H9 (cell line): ENCODE results near the gene SIPA1L3. TPM values are rescaled to one million over a fixed set of nuclear protein-coding genes. Genes with fewer than 3 reads are reported as not detected.

Experiments
- DNase-seq: peaks from one replicate; pipeline ENCODE4 v3.0.0-alpha.2; 2017
- H2AFZ ChIP-seq: one replicate; pipeline ENCODE4 v1.6.1; 2013; ENCODE audit warnings: mild to moderate bottlenecking, low read length, control low read depth, moderate library complexity
- H2AK5ac ChIP-seq: 2 replicates; pipeline ENCODE4 v1.6.1; 2013; ENCODE audit warnings: low read length, control low read depth, mixed read lengths; ENCODE audit not compliant: insufficient read length
- H2BK120ac ChIP-seq: one replicate; pipeline ENCODE4 v1.6.1; 2013; ENCODE audit warnings: low read depth, mild to moderate bottlenecking, low read length, control low read depth, inconsistent platforms; ENCODE audit not compliant: poor library complexity, severe bottlenecking
- H2BK12ac ChIP-seq: 2 replicates; pipeline ENCODE4 v1.6.1; 2013; ENCODE audit warnings: low read length, control low read depth, mixed read lengths, low read depth; ENCODE audit not compliant: insufficient read length
- H2BK15ac ChIP-seq: 2 replicates; pipeline ENCODE4 v1.6.1; 2013; ENCODE audit warnings: low read depth, low read length, control low read depth
- H2BK20ac ChIP-seq: one replicate; pipeline ENCODE4 v1.6.1; 2013; ENCODE audit warnings: low read depth, mild to moderate bottlenecking, low read length, control low read depth, inconsistent platforms; ENCODE audit not compliant: poor library complexity, severe bottlenecking
- H2BK5ac ChIP-seq: 2 replicates; pipeline ENCODE4 v1.6.1; 2013; ENCODE audit warnings: low read length, control low read depth, mixed read lengths; ENCODE audit not compliant: insufficient read length
- H3K14ac ChIP-seq: 2 replicates; pipeline ENCODE4 v1.6.1; 2013; ENCODE audit warnings: low read length, control low read depth; ENCODE audit not compliant: insufficient read depth
- H3K18ac ChIP-seq: 2 replicates; pipeline ENCODE4 v1.6.1; 2013; ENCODE audit warnings: low read depth, mild to moderate bottlenecking, mixed read lengths, low read length, control low read depth; ENCODE audit not compliant: insufficient read length
- H3K23ac ChIP-seq: 2 replicates; pipeline ENCODE4 v1.6.1; 2013; ENCODE audit warnings: low read length, control low read depth, mixed read lengths, low read depth; ENCODE audit not compliant: insufficient read length
- H3K23me2 ChIP-seq: 2 replicates; pipeline ENCODE4 v1.6.1; 2013; ENCODE audit warnings: low read depth, mild to moderate bottlenecking, mixed read lengths, low read length, control low read depth; ENCODE audit not compliant: insufficient read length, poor library complexity, severe bottlenecking
- H3K27ac ChIP-seq: 2 replicates; pipeline ENCODE4 v1.5.1; 2013; ENCODE audit warnings: low read length, control low read depth, mixed read lengths, low read depth; ENCODE audit not compliant: insufficient read length
- H3K27me3 ChIP-seq: 2 replicates; pipeline ENCODE4 v1.6.1; 2013; ENCODE audit warnings: low read length, control low read depth, inconsistent platforms; ENCODE audit not compliant: insufficient read depth
- H3K4ac ChIP-seq: 2 replicates; pipeline ENCODE4 v1.6.1; 2013; ENCODE audit warnings: low read depth, mild to moderate bottlenecking, control low read depth, inconsistent platforms, low read length, moderate library complexity
- H3K4me1 ChIP-seq: 2 replicates; pipeline ENCODE4 v1.6.1; 2013; ENCODE audit warnings: low read length, control low read depth, inconsistent platforms; ENCODE audit not compliant: insufficient read depth
- H3K4me2 ChIP-seq: 2 replicates; pipeline ENCODE4 v1.6.1; 2013; ENCODE audit warnings: low read length, control low read depth, mixed read lengths; ENCODE audit not compliant: insufficient read length, insufficient read depth
- H3K56ac ChIP-seq: 2 replicates; pipeline ENCODE4 v1.6.1; 2013; ENCODE audit warnings: low read depth, mild to moderate bottlenecking, mixed read lengths, low read length, control low read depth; ENCODE audit not compliant: insufficient read length
- H3K79me1 ChIP-seq: 2 replicates; pipeline ENCODE4 v1.6.1; 2013; ENCODE audit warnings: low read depth, mild to moderate bottlenecking, moderate library complexity, low read length, control low read depth, inconsistent platforms; ENCODE audit not compliant: insufficient read depth, poor library complexity, severe bottlenecking
- H3K79me2 ChIP-seq: 2 replicates; pipeline ENCODE4 v1.6.1; 2013; ENCODE audit warnings: low read length, control low read depth, inconsistent platforms; ENCODE audit not compliant: insufficient read depth
- H3K9ac ChIP-seq: 2 replicates; pipeline ENCODE4 v1.6.1; 2013; ENCODE audit warnings: low read length, control low read depth, mixed read lengths; ENCODE audit not compliant: insufficient read length; ENCODE audit errors: extremely low read depth
- H3K9me3 ChIP-seq: one replicate; pipeline ENCODE4 v1.6.1; 2013; ENCODE audit warnings: low read depth, low read length, inconsistent platforms; ENCODE audit not compliant: control insufficient read depth
- H3T11ph ChIP-seq: one replicate; pipeline ENCODE4 v1.6.1; 2013; ENCODE audit warnings: mild to moderate bottlenecking, low read length, control low read depth, inconsistent platforms
- H4K20me1 ChIP-seq: one replicate; pipeline ENCODE4 v1.6.1; 2013; ENCODE audit not compliant: control insufficient read depth, insufficient read length, insufficient read depth
- H4K5ac ChIP-seq: 2 replicates; pipeline ENCODE4 v1.6.1; 2013; ENCODE audit warnings: low read depth, mild to moderate bottlenecking, mixed read lengths, low read length, control low read depth; ENCODE audit not compliant: insufficient read length
- H4K8ac ChIP-seq: replicated peaks from 2 replicates; pipeline ENCODE4 v1.6.1; 2013; ENCODE audit warnings: low read length, control low read depth, mixed read lengths, low read depth; ENCODE audit not compliant: insufficient read length
- H4K91ac ChIP-seq: 2 replicates; pipeline ENCODE4 v1.6.1; 2013; ENCODE audit warnings: low read depth, mild to moderate bottlenecking, moderate library complexity, mixed read lengths, low read length, control low read depth; ENCODE audit not compliant: insufficient read length
- H3K27ac Mint-ChIP-seq, 3 experiments: 2 replicates in 2 of 3; 3 replicates in 1 of 3; pipeline ENCODE4 v1.8.0; 2020 to 2021; ENCODE audit warnings: mixed read lengths in 3 of 3, mild to moderate bottlenecking in 1 of 3, moderate library complexity in 1 of 3
- H3K27me3 Mint-ChIP-seq: 2 replicates; pipeline ENCODE4 v1.8.0; 2021; ENCODE audit warnings: low read depth, mild to moderate bottlenecking, moderate library complexity, mixed read lengths
- H3K36me3 Mint-ChIP-seq, 3 experiments: 2 replicates in 2 of 3; 3 replicates in 1 of 3; pipeline ENCODE4 v1.8.0; 2020 to 2021; ENCODE audit warnings: low read depth in 3 of 3, mixed read lengths in 3 of 3; ENCODE audit not compliant: insufficient read depth in 1 of 3
- H3K4me1 Mint-ChIP-seq, 2 experiments: 2 replicates each; pipeline ENCODE4 v1.8.0; 2020; ENCODE audit warnings: mixed read lengths in 2 of 2
- H3K4me3 Mint-ChIP-seq, 2 experiments: 2 replicates in 1 of 2; 3 replicates in 1 of 2; pipeline ENCODE4 v1.8.0; 2020 to 2021; ENCODE audit warnings: mild to moderate bottlenecking in 2 of 2, mixed read lengths in 2 of 2, moderate library complexity in 1 of 2
- H3K9me3 Mint-ChIP-seq, 2 experiments: 2 replicates in 1 of 2; 3 replicates in 1 of 2; pipeline ENCODE4 v1.8.0; 2020; ENCODE audit warnings: mild to moderate bottlenecking in 2 of 2, mixed read lengths in 2 of 2, moderate library complexity in 1 of 2
- CTCF ChIP-seq: fragments of 200-600 bp; sonication (generic); conservative IDR thresholded peaks from 3 replicates; pipeline ENCODE4 v1.8.0; 2021; ENCODE audit warnings: antibody characterized with exemption, mild to moderate bottlenecking
- WGBS: extraction: QIAGEN DNeasy Blood & Tissue Kit; methylation state at CpG from one replicate; pipeline ENCODE4 v1.1.7; 2013; ENCODE audit warnings: missing lambda C conversion rate, low lambda C conversion rate, mixed read lengths; ENCODE audit not compliant: insufficient read length; ENCODE audit errors: extremely low coverage; 5-methylcytosine and 5-hydroxymethylcytosine counted together
- total RNA-seq: library from RNA; stranded (reverse); gene quantifications from 2 replicates; pipeline ENCODE4 v1.2.1, GENCODE V29; 2021

SIPA1L3 gene
- total RNA-seq, 1 experiment from 2014 or later: 40.1 TPM

GRCh38 chr19:38017401-38018151 is 110.6 kb downstream of the SIPA1L3 start:
- H3K4me1 Mint-ChIP-seq: peaks cover 17 to 18% of the 10 kb centered on the region in 2 experiments
- no peak overlapping the region for H3K27ac ChIP-seq
- no peak for TF ChIP-seq CTCF
- no peak overlapping the region for H2BK5ac ChIP-seq
- H3K79me2 ChIP-seq: no peaks in the 10 kb centered on the region; the same call in 1 of the 2 replicates
- no peak overlapping the region for H2BK12ac ChIP-seq
- no peaks in the 10 kb centered on the region for H3K9me3 ChIP-seq
- H3K4me1 ChIP-seq: peaks cover 3% of the 10 kb centered on the region; the same call in 1 of the 2 replicates
- peaks cover 0 to 3% (median 2%) of the 10 kb centered on the region in 3 experiments; a peak in 4 of 7 replicates for H3K36me3 Mint-ChIP-seq
- H3K79me1 ChIP-seq: no peaks in the 10 kb centered on the region
- H3K18ac ChIP-seq: no peak overlapping the region
- H2BK15ac ChIP-seq: no peak overlapping the region
- no peak overlapping the region for H2BK20ac ChIP-seq
- peak overlapping the region in 2 of 3 experiments; percentile 44 to 56; a peak in 3 of 7 replicates for H3K27ac Mint-ChIP-seq
- H3K9ac ChIP-seq: no peak overlapping the region
- no CpG with 5 or more reads among the region's 6 CpGs for WGBS
- no peak overlapping the region for H3K56ac ChIP-seq
- no peak overlapping the region for H3K4ac ChIP-seq
- no peak overlapping the region for H2AFZ ChIP-seq
- H3T11ph ChIP-seq: no peak overlapping the region
- H4K8ac ChIP-seq: no peak overlapping the region
- H3K23me2 ChIP-seq: no peaks in the 10 kb centered on the region
- no peak for DNase-seq
- H3K4me2 ChIP-seq: no peak overlapping the region
- no peaks in the 10 kb centered on the region for H3K9me3 Mint-ChIP-seq
- H2BK120ac ChIP-seq: no peak overlapping the region
- H3K23ac ChIP-seq: no peak overlapping the region
- no peak overlapping the region for H2AK5ac ChIP-seq
- no peak overlapping the region for H4K5ac ChIP-seq
- H4K91ac ChIP-seq: no peak overlapping the region
- H4K20me1 ChIP-seq: no peaks in the 10 kb centered on the region
- H3K14ac ChIP-seq: no peak overlapping the region
- H3K4me3 Mint-ChIP-seq: no peak overlapping the region; a peak in 1 of 5 replicates
- no peaks in the 10 kb centered on the region for H3K27me3 Mint-ChIP-seq
- H3K27me3 ChIP-seq: no peaks in the 10 kb centered on the region
